Activated CD8-positive, alpha-beta memory T cell treated with anti-CD3 and anti-CD28 coated beads for 1 hour (primary cell): ENCODE results near the gene S100G.

Experiments
- DNase-seq, 2 donors: peaks; one replicate each; pipeline ENCODE4 v3.0.0-alpha.2; 2020; ENCODE audit warnings: low read depth in 1 of 2; ENCODE audit errors: extremely low read depth in 1 of 2

Gene S100G

DNA sequence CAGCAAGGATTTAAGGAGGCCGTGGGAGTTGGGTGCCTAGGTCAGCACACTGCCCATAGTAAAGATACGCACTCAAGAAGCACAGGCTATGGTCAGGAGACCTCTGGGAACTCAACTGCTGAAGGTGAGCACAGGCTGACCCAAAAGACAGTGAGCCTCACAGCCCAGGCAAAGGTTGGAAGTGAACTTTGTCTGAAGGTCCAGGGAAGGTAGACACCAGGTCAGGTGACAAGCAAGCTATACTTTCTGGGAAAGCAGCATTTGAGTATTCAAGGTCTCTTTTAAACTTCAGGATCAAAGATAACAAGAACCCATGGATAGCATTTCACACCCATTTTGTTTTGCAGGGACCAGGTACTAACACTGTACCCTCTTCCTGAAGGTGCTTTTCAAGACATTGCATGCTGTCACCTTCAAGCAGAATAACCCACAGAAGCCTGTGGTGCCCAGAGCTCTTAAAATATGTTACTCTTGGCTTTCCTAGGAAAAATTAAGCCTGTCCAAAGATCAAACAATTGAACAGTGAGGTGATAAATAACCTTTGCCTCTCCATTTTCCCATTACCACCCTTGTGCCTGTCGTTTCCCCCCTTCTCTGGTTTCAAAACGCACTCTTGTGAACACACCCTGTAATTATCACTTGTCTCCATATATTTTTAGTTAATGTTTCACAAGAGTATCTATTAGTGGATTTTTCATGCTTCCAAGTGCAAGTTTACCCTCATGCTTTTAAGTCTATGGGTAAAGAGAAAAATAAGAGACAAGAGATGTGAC, 3.4 kb upstream of the S100G start:
- DNase-seq, result no peak

DNA sequence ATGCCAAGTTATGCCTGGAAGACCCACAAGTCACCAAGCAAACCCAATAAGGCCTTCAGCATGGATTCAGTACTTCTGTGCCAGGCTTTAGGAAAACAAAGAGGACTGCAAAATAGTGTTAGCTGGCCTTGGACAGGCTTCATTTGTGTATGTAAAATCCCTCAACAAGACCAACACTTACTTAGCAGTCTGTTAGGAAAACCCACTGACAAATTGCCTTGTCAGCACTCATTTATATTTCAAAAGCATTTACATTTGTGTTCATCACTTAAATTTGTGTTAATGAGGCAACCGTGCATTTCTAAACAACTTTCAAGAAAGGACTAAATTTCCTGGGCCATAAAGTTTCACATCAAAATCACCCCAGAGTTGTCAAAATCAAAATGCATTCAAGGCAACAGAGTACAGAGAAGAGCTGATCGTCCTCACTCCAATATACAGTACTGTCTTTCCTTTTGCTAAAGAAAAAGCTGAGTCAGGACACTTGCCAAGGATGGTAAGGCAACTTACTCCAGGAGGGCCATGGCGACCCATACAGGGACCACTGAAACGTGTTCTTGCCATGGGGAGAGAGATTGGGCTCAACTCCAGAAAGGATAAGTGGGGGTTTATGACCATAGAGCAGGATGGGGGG, 1.6 kb downstream of the S100G start:
- no peak for DNase-seq

DNA sequence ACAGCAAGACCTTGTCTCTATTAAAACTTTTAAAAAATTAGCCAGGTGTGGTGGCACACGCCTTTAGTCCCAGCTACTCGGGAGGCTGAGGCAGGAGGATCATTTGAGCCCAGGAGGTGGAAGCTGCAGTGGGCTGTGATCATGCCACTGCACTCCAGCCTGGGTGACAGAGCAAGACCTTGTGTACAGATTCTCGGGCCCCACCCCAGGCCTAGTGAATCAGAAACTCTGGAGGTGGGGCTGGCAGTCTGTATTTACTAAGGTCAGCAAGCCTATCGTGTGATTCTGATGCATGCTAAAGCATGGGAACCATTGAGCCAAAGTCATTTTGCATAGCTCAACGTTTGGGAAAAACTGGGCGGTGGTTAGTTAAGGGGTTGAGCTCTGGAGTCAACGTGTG, 3.5 kb downstream of the S100G start:
- DNase-seq, result no peak

DNA sequence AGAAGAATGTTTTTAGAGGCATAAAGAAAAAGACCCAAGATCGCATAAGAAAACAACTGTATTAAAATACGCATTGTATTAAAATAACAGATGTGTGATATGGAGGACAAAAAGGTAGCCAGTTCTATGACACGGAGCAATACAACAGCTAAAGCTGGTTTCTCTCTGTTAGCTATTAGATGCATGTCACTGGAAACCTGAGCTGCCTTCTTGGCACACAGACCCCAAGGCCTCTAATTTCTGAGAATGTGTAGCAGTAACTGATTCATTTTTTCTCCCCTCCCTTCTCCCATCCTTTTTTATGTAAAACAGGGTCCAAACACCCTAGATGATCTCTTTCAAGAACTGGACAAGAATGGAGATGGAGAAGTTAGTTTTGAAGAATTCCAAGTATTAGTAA, 4.1 kb downstream of the S100G start:
- DNase-seq, result no peak

DNA sequence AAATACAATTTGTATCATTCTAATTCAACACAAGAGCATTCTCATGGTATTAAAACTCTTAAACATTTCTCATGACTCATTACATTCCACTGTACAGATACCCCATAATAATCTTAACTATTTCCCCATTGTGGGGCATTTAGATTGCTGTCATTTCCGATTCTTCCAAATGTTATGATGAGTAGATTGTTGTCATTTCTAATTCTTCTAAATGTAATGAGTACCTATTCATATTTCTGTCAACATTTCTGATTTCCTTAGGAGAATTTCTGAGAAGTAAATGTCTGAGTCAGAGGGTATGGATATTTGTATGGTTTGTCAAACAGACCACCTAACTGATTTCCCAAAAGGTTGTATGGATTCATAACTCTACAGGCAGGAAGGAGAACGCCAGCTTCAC, 8.3 kb downstream of the S100G start:
- no peak for DNase-seq

DNA sequence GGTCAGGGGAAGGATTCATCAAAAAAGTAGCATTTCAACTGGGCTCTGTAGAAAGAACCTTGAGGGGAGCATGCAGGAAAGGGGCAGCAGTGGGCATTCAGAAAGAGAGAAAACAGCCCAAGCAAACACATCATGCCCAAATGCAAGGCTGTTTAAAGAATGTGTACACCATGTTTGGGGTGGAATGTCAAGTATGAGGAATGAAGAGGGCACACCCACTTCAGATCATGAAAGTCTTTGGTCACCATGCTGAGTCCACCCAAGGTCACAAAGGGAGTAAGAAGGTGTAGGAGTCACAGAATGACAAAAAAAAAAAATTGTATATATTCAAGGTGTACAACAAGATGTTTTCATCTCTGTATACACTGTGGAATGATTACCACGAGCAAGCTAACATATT, 9.4 kb downstream of the S100G start:
- DNase-seq, result no peak

DNA sequence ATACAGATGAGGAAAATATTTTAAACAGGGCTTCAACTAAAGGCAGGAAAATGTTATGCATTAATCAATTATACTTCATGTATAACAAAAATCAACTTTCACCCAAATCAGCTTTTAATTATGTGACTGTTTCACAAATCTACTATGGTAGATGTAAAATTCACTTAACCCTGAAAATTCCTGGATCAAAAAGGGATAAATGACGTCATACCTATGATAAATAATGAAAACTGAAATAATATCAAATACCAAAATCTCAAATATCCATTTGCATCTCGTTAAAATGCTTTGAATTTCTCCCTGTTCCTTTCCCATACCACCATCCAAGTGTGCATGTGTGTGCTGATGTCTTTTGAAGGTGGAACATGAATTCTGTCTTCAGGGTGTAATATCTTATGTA, 11.5 kb downstream of the S100G start:
- DNase-seq, result no peak

DNA sequence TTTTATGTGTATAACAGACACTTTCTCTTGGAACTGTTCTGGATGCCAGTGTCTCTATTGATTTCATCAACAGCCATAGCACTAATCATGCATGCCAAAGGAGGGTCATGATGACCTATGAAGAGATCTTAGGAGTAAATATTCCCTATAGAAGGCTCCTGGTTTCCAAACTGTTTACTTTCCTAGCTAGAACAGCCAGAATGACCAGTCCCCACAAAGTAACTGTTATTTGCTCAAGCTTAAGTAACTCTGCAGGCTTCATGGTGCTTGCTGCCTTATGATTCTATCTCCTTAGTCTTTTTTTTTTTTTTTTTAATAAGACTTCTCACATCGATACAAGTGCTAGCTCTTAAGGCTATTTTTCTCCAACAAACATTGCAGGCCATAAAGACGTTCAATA, 12.4 kb downstream of the S100G start:
- no peak for DNase-seq

DNA sequence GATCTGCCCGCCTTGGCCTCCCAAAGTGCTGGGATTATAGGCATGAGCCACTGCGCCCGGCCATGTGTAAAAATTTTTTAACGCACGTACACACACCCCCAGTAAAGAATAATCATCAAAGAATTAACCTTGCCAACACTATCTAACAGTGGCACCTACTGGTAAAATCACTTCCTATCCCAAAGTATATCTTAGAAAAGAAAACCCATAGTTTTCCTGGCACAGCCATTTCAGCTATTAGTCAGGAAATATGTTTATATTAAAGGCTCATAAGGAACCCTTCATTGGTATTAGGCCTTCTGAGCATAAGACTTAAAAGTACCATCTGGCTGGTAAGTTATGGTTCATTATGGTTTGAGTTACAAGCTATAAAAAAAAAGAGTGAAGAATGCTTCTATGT, 14.1 kb downstream of the S100G start:
- no peak for DNase-seq

DNA sequence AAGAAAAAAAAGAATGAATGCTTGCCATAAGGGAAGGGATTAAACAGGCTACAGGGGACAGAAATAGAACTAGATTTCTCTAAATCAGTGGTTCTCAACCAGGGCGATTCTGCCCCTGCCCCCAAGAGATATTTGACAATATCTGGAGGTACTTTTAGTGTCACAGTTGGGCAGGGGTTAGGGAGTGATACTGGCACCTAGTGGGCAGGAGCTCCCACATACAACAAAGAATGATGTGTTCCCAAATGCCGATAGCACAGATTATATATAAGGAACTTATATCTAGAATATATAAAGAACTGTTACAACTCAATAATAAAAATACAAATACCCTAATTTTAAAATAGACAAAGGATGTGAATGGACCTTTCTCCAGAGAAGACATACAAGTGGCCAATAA, 14.7 kb downstream of the S100G start:
- no peak for DNase-seq

DNA sequence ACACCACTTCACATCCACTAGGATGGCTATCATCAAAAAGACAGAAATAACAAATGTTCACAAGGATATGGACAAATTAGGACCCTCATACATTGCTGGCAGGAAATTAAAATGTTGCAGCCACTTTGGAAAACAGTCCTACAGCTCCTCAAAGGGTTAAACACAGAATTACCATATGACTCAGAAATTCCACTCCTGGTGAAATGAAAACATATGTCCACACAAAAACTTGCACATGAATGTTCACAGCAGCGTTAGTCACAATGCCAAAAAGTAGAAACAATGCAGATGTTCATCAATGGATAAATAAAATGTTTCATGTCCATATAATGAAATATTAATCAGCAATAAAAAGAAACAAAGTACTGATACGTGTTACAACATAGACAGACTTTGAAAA, 15.1 kb downstream of the S100G start:
- DNase-seq, result no peak

DNA sequence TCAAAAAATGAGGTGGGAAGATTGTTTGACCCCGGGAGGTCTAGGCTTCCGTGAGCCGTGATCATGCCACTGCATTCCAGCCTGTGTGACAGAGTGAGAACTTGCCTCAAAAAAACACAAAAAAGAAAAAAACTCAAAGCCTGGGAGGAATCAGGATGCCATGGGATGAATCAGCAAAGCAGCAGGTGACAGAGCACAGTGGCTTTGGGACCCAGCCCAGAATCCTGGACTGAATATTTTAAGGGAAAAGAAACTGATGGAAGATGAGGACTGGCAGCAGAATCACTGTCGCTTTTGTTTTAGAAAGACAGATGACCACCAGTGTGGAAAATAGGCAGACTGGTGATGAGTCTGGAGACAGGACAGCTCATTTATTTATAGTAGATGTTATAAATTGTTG, 16.6 kb downstream of the S100G start:
- no peak for DNase-seq

DNA sequence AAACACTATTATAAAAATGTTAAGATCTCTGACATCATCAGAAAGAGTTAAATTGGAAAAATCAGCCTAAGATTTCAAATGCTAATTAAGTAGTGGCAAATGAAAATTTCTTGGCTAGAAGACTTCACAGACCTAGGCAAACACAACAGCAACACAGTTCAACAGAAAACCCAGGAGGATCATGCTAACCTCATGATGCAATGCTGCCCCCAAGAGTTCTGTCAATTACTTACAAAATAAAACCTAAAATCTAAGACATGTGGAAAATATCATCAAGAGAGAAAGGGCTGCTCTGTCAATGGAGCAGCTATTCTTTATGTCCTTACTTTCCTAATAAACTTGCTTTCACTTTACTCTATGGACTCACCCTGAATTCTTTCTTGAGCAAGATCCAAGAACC, 21.0 kb downstream of the S100G start:
- no peak for DNase-seq

DNA sequence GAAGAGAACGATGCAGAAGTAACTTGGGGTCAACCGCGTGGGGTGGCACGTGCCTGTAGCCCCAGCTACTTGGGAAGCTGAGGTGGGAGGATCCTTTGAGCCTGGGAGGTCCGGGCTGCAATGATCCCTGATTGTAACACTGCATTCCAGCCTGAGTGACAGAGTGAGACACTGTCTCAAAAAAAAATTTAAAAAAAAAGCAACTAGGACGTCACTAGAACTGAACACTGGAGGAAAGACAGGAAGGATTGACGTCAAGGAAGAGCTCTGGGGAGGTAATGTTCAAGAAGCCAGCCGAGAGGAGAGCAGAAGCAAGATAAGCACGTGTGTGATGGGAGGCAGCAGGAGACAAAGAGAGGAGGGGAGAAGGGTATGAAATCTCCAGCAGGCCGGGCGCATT, 28.7 kb downstream of the S100G start:
- no peak for DNase-seq

DNA sequence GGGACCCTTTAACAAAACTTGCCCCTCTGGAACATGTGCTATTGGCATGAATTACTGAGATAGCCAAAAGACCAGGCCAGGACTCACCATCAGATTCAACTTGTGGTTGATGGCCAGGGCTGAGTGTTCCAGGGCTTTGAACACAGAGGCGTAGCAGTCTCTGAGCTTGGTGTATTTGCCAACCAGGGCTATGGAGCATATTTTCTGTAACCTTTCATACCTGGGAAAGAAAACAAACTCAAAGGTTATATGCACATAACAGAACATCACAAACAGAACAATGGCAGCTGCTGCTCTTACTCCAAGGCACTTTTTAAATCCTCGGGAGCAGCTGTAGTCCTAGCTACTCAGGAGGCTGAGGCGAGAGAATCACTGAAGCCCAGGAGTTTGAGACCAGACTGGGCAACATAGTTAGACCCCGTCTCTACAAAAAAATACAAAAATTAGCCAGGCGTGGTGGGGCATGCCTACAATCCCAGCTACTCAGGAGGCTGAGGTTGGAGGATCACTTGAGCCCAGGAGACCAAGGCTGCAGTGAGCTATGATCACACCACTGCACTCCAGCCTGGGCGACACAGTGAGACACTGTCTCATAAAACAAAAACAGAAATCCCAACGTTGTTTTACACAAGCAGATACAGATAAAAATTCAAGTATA, 33.2 kb downstream of the S100G start:
- no peak for DNase-seq

DNA sequence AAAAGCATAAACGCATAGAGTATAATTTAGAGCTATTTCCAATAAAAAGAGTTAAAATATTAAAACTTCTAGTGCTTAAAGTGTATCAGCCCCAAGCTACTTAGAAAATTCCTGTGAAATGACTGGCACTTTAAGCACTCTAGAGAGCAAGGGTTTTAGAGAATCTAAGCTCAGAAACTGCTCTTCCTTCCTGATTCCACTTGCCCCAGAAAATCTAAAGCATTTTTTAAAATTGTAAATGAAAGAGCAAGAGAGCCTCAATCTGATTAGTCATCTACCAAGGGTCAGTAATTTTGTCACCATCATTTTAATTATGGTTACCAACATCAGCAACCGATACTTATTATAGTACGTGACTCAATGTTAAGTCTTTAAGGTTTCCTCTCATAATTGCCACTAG, 37.6 kb downstream of the S100G start:
- DNase-seq, result no peak

DNA sequence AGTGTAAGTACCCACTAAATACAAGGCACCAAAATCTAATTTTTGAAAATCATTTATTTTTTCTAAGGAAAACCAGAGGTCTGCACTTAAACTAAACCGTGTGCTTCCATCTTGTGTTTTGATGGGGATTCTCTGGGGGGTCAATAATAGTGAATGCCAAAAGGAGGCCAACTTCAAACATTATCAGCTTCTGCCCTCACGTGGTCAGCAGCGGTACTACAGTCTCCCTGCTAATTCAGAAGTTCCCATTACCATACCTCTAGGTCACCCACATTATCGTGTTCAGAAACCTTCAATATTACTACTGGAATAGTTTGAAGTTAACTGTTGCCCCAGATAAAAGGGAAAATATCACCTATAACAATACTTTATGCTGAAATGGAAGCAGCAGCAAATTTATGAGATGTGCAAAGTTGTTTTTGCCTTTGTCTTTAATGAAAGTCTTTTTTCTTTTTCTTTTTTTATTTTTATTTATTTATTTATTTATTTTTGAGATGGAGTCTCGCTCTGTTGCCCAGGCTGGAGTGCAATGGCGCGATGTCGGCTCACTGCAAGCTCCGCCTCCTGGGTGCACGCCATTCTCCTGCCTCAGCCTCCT, 45.2 kb downstream of the S100G start:
- DNase-seq, result peak; percentile 35 to 40

DNA sequence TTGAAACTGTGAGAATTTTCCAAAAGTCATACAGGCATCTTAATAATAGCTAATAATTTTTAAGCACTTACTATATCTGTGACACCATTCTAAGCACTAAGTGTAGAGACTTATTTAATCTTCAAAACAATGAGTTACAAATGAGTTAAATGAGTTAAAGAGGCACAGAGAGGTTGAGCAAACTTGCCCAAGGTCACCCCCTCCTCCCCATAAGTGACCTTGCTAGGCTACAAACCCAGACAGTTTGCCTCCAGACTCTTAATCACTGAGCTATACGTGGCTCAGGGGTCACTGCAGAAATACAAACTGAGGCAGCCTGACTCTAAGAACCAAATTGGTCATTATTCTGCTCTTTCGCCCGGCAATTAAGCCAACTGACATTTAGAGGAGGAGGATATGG, 47.0 kb downstream of the S100G start:
- no peak for DNase-seq

DNA sequence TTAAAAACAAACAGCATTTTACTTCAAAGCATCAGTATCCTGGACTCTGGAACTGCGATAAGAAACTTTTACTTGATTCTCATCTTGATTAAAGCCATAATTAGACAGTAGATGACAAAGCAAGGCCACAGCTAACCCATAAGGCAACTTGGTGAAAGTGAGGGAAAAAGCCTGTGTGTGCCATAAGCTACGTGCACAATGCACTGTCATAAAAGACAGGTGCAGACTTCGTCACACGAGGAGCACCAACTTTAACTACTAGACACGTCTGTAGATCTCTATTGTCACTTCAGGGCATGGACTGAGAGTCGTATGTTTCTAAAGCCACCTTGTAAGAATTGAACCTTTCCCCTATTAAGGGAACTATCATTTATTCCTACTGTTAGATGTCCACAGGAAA, 49.4 kb downstream of the S100G start:
- no peak for DNase-seq

DNA sequence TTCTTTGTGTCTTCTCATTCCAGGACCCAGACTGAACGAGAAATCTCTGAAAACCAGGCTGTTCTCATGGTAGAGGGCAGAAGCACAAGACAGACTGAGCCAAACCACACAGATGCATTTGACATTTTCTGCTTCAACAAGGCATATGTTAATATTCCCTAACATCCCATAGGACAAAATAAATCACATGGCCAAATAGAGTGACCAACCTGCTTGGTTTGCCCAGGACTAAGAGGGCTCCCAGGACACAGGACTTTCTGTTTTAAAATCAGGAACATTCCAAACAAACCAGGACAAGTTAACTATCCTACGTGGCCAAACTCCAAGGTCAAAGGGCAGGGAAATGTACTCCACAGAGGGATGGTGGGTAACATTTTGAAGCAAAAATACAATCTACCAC, 50.8 kb downstream of the S100G start:
- no peak for DNase-seq

DNA sequence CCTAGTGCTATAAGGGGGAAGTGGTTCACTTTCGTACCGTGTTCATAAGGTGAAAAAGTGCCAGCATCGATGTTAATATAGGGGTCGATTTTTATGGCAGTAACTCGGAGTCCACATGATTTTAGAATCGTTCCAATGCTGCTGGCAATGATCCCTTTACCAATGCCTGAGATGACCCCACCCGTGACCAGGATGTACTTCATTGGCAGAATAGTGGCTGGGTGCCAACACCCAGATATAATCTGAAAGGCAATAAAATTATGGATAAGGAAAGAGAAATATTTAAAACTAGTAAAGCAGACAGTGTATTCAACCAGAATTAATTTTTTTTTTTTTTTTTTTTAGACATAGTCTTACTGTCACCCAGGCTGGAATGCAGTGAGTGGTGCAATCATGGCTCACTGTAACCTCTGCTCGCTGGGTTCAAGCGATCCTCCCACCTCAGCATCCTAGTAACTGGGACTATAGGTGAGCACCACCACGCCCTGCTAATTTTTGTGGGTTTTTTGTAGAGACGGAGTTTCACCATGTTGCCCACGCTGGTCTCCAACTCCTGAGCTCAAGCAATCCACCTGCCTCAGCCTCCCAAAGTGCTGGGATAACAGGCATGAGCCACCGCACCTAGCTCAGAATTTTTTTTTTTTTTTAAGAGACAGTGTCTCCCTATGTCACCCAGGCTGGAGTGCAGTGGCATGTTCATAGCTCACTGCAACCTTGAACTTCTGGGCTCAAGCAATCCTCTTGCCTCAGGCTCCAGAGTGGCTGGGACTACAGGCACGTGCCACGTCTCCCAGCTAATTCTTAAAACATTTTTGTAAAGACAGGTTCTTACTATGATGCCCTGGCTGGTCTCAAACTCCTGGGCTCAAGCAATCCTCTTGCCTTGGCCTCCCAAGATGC, 53.0 kb downstream of the S100G start:
- DNase-seq, result no peak
